Stimulated activated CD8-positive, alpha-beta memory T cell treated with anti-CD3 and anti-CD28 coated beads, Interleukin-2, amount 100 ng/mL, for 1 hour (primary cell): ENCODE measurements around the gene HSD17B12.
A peak's percentile ranks its signal among the peaks of the same experiment; 100 is the strongest.

Experiments
- DNase-seq, 2 donors: peaks; one replicate each; pipeline ENCODE4 v3.0.0-alpha.2; 2020; ENCODE audit warnings: low read depth in 2 of 2

Gene HSD17B12

GRCh38 chr11:43797866-43798265 is 117.3 kb downstream of the HSD17B12 start:
- DNase-seq: no peak

GRCh38 chr11:43802509-43802908 is 122.0 kb downstream of the HSD17B12 start:
- DNase-seq: no peak

GRCh38 chr11:43803766-43804165 is 123.2 kb downstream of the HSD17B12 start:
- DNase-seq: no peak

- no peak for DNase-seq
Observed at GRCh38 chr11:43806976-43807375, 126.4 kb downstream of the HSD17B12 start.

GRCh38 chr11:43810929-43811596 is 130.5 kb downstream of the HSD17B12 start:
- DNase-seq: no peak

- no peak for DNase-seq
Observed at GRCh38 chr11:43812471-43812870, 131.9 kb downstream of the HSD17B12 start.

- DNase-seq: no peak
Observed at GRCh38 chr11:43818220-43818619, 137.7 kb downstream of the HSD17B12 start.

GRCh38 chr11:43819926-43820325 is 139.4 kb downstream of the HSD17B12 start:
- no peak for DNase-seq

- DNase-seq: no peak
Observed at GRCh38 chr11:43823316-43823715, 142.8 kb downstream of the HSD17B12 start.

GRCh38 chr11:43823851-43824250 is 143.3 kb downstream of the HSD17B12 start:
- DNase-seq: no peak

GRCh38 chr11:43825217-43825816 is 144.8 kb downstream of the HSD17B12 start:
- DNase-seq: no peak

GRCh38 chr11:43830928-43831440 is 150.4 kb downstream of the HSD17B12 start:
- DNase-seq: peak in 1 of 2 donors; percentile 4

GRCh38 chr11:43832536-43832935 is 152.0 kb downstream of the HSD17B12 start:
- no peak for DNase-seq

- DNase-seq: no peak
Observed at GRCh38 chr11:43833657-43834073, 153.1 kb downstream of the HSD17B12 start.

- no peak for DNase-seq
Observed at GRCh38 chr11:43834286-43834685, 153.7 kb downstream of the HSD17B12 start.

GRCh38 chr11:43835104-43835503 is 154.6 kb downstream of the HSD17B12 start:
- DNase-seq: no peak

GRCh38 chr11:43837879-43838278 is 157.3 kb downstream of the HSD17B12 start:
- DNase-seq: no peak

- DNase-seq: no peak
Observed at GRCh38 chr11:43842021-43842420, 161.5 kb downstream of the HSD17B12 start.

- DNase-seq: no peak
Observed at GRCh38 chr11:43845816-43846215, 165.3 kb downstream of the HSD17B12 start.

- DNase-seq: peak in 1 of 2 donors; percentile 41
Observed at GRCh38 chr11:43852057-43852636, 171.6 kb downstream of the HSD17B12 start.

- no peak for DNase-seq
Observed at GRCh38 chr11:43853781-43854180, 173.2 kb downstream of the HSD17B12 start.

- DNase-seq: no peak
Observed at GRCh38 chr11:43856993-43857392, 176.5 kb downstream of the HSD17B12 start.

GRCh38 chr11:43861141-43861540 is 180.6 kb downstream of the HSD17B12 start:
- no peak for DNase-seq
